ENCODE measurements around the gene EBF4. TPM values are rescaled to one million over a fixed set of nuclear protein-coding genes. Genes with fewer than 3 reads are reported as not detected.

The EBF4 gene
- total RNA-seq, 2 donors from 2014 or later, result 48.9 to 58.8 TPM

- Histone ChIP-seq H3K36me3 (no peaks in the 10 kb centered on the region), H3K27me3 (replicated peaks; ENCODE audit: insufficient read depth) (no peaks in the 10 kb centered on the region), H3K4me1 (replicated peaks) (peaks cover under 1% of the 10 kb centered on the region), H3K27ac (no peak overlapping the region), H3K9me3 (no peaks in the 10 kb centered on the region), H3K4me3 (no peak overlapping the region)
- WGBS, result 91% methylated on average over 10 of the region's 10 CpGs
- intact Hi-C loops (cut with DNase I), result no loop called here
- TF ChIP-seq CTCF (IDR thresholded peaks at IDR 0.05) (no peak), POLR2A (IDR thresholded peaks at IDR 0.05) (no peak), POLR2AphosphoS5 (IDR thresholded peaks at IDR 0.05) (no peak)
- DNase-seq (ENCODE audit: low spot score), result no peak
Measured at GRCh38 chr20:2759143-2759542, 66.6 kb downstream of the EBF4 start.

GRCh38 chr20:2759603-2760296, 67.2 kb downstream of the EBF4 start:
- DNase-seq (ENCODE audit: low spot score), result no peak
- Histone ChIP-seq H3K27me3 (replicated peaks; ENCODE audit: insufficient read depth) (no peaks in the 10 kb centered on the region), H3K4me3 (no peak overlapping the region), H3K27ac (no peak overlapping the region), H3K4me1 (replicated peaks) (no peaks in the 10 kb centered on the region), H3K36me3 (no peaks in the 10 kb centered on the region), H3K9me3 (no peaks in the 10 kb centered on the region)
- TF ChIP-seq CTCF (IDR thresholded peaks at IDR 0.05) (no peak), POLR2AphosphoS5 (IDR thresholded peaks at IDR 0.05) (no peak), POLR2A (IDR thresholded peaks at IDR 0.05) (no peak)
- intact Hi-C loops (cut with DNase I), result no loop called here
- 70% methylated on average over 18 of the region's 19 CpGs for WGBS

GRCh38 chr20:2760297-2760951, 67.8 kb downstream of the EBF4 start:
- Histone ChIP-seq H3K36me3 (no peaks in the 10 kb centered on the region), H3K27me3 (replicated peaks; ENCODE audit: insufficient read depth) (no peaks in the 10 kb centered on the region), H3K9me3 (no peaks in the 10 kb centered on the region), H3K4me1 (replicated peaks) (no peaks in the 10 kb centered on the region), H3K4me3 (no peak overlapping the region), H3K27ac (no peak overlapping the region)
- no peak for TF ChIP-seq POLR2A (IDR thresholded peaks at IDR 0.05)
- TF ChIP-seq CTCF (IDR thresholded peaks at IDR 0.05), result no peak
- TF ChIP-seq POLR2AphosphoS5 (IDR thresholded peaks at IDR 0.05), result no peak
- WGBS, result 88% methylated on average over 7 of the region's 7 CpGs
- DNase-seq (ENCODE audit: low spot score), result no peak
- intact Hi-C loops (cut with DNase I), result no loop called here

GRCh38 chr20:2760952-2761305, 68.3 kb downstream of the EBF4 start:
- H3K4me1 ChIP-seq (replicated peaks), result no peaks in the 10 kb centered on the region
- intact Hi-C loops (cut with DNase I), result no loop called here
- H3K27ac ChIP-seq, result no peak overlapping the region
- no peak for TF ChIP-seq POLR2AphosphoS5 (IDR thresholded peaks at IDR 0.05)
- TF ChIP-seq POLR2A (IDR thresholded peaks at IDR 0.05), result no peak
- TF ChIP-seq CTCF (IDR thresholded peaks at IDR 0.05), result no peak
- no peaks in the 10 kb centered on the region for H3K9me3 ChIP-seq
- H3K27me3 ChIP-seq (replicated peaks; ENCODE audit: insufficient read depth), result no peaks in the 10 kb centered on the region
- 98% methylated on average over 2 of the region's 2 CpGs for WGBS
- no peak overlapping the region for H3K4me3 ChIP-seq
- H3K36me3 ChIP-seq, result no peaks in the 10 kb centered on the region
- no peak for DNase-seq (ENCODE audit: low spot score)

- H3K9me3 ChIP-seq, result no peaks in the 10 kb centered on the region
- 90% methylated on average over 4 of the region's 4 CpGs for WGBS
- no peak overlapping the region for H3K4me3 ChIP-seq
- intact Hi-C loops (cut with DNase I), result no loop called here
- no peaks in the 10 kb centered on the region for H3K4me1 ChIP-seq (replicated peaks)
- H3K27ac ChIP-seq, result no peak overlapping the region
- no peaks in the 10 kb centered on the region for H3K36me3 ChIP-seq
- DNase-seq (ENCODE audit: low spot score), result no peak
- H3K27me3 ChIP-seq (replicated peaks; ENCODE audit: insufficient read depth), result no peaks in the 10 kb centered on the region
- TF ChIP-seq POLR2AphosphoS5 (IDR thresholded peaks at IDR 0.05), result no peak
- no peak for TF ChIP-seq POLR2A (IDR thresholded peaks at IDR 0.05)
- TF ChIP-seq CTCF (IDR thresholded peaks at IDR 0.05), result no peak
Measured at GRCh38 chr20:2761885-2762284, 69.3 kb downstream of the EBF4 start.

Data from prostate gland (tissue), 2 donors.